Stimulated activated CD8-positive, alpha-beta memory T cell treated with anti-CD3 and anti-CD28 coated beads, Interleukin-7, amount 100 ng/mL, for 48 hours (primary cell): ENCODE data around the gene PTBP3.
A peak's percentile ranks its signal among the peaks of the same experiment; 100 is the strongest.
"Not testable (repeated sequence)": the region's sequence is repeated elsewhere in the genome, so short reads cannot be mapped to it uniquely, and the experiment has no call there.

Source experiments
- DNase-seq, 2 donors: peaks; one replicate each; pipeline ENCODE4 v3.0.0-alpha.2; 2020; ENCODE audit warnings: low read depth in 1 of 2; ENCODE audit errors: extremely low read depth in 1 of 2

PTBP3 gene

DNA sequence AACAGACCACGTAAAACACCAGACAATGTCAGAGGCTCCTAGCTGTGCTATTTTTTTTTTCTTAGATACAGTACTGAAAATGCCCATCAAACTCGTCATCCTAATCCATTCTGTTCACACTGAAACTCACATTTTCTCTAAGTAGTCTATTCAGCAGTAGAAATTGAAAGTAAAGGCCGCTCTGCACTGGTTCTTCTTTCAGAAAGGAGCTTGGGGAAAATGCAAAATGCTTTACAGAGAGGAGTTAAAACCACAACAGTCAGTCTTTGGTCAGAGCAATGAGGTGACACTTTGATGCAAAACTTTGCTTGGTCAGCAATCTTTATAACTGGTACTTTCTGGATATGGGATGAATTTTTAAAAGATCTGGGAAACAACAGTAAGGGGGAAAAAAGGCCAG, 114.5 kb downstream of the PTBP3 start:
- no peak for DNase-seq

DNA sequence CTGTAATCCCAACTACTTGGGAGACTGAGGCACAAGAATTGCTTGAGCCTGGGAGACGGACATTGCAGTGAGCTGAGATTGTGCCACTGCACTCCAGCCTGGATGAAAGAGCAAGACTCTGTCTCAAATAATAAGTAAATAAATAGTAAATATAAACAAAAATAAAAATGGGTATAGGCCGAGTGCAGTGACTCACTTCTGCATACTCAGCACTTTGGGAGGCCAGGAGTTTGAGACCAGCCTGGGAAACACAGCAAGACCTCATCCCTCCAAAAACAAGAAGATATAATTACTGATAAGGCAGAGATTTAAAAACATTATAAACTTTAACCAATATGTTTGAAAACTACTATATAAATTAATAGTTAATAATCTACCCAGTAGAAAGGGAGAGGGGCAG, 120.5 kb downstream of the PTBP3 start:
- no peak for DNase-seq

DNA sequence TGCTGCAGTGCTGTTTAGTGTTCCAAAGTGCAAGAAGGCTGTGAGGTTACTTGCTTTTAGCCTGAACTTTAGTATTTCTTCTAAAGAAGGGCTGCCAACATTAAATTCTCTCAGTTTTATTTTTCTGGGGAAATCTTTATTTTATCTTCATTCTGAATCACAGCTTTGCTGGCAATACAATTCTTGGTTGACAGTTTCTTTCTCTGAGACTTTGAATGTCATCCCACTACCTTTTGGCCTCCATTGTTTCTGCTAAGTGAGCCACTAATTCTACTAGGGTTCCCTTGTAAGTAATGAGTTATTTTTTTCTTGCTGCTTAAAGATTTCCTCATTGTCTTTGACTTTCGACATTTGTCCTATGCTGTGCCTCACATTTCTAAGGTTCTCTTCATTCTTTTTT, 126.0 kb downstream of the PTBP3 start:
- no peak for DNase-seq

DNA sequence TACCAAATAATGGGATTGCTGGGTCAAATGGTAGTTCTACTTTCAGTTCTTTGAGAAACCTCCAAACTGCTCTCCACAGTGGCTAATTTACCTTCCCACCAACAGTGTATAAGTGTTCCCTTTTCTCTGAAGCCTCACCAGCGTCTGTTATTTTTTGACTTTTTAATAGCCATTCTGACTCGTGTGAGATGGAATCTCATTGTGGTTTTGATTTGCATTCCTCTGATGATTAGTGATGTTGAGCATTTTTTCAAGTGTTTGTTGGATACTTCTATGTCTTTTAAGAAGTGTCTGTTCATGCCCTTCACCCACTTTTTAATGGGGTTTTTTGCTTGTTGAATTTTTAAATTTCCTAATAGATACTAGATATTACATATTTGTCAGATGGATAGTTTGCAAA, 129.9 kb downstream of the PTBP3 start:
- DNase-seq = no peak

DNA sequence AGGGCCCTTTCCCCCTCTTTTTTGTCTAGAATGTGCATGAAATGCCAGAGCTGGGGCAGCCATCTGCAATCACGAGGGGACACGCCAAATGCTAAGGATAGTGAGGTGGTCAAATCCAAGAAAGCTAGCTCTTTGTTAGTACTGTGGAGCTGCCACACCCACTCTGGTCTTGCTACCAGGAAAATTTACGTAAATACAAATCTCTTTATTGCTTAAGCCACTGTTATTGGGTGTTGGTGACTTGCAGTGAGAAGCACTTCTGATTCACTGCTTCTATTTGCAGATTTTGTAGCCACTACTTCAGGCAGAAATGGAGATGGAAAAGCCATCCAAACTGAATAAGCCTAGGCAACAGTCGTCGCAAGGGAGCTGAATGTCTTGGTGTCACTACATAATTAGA, 132.7 kb downstream of the PTBP3 start:
- no peak for DNase-seq

DNA sequence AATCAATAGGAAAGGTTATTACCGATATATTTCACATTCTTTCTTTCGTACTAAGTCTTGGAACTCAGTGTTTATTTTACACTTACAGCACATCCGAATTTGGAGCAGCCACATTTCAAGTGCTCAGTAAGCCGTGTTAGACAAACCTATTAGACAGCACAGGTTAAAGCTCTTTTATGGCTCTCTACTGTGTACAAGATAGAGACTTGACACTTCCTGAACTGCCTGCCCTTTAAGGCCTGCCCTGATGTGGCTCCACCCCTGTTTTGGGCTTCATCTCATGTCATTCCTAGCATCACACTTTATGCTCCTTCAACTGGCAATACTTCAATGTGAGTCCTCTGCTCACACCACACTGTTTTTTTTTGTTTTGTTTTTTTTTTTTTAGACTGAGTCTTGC, 134.8 kb downstream of the PTBP3 start:
- no peak for DNase-seq

DNA sequence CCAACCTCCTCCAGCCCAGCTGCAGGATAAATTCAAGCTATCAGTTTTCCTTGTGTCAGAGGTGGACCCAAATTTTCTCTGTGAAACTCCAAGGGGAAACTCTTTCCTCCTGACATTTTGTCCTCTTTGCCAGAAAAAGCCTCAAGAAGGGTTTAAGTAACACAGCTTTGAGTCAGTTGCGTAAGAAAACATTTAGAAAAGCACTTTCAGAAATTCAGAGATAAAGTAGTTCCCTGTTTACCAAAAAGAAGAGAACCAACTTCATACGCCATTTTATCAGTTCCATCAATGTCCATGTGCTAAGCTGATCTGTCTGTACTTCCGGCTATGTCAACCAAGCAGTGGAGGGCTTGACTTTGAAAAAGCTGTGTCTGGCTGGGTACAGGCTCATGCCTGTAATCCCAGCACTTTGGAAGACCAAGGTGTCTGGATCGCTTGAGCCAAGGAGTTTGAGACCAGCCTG, 138.4 kb downstream of the PTBP3 start:
- DNase-seq = no peak

DNA sequence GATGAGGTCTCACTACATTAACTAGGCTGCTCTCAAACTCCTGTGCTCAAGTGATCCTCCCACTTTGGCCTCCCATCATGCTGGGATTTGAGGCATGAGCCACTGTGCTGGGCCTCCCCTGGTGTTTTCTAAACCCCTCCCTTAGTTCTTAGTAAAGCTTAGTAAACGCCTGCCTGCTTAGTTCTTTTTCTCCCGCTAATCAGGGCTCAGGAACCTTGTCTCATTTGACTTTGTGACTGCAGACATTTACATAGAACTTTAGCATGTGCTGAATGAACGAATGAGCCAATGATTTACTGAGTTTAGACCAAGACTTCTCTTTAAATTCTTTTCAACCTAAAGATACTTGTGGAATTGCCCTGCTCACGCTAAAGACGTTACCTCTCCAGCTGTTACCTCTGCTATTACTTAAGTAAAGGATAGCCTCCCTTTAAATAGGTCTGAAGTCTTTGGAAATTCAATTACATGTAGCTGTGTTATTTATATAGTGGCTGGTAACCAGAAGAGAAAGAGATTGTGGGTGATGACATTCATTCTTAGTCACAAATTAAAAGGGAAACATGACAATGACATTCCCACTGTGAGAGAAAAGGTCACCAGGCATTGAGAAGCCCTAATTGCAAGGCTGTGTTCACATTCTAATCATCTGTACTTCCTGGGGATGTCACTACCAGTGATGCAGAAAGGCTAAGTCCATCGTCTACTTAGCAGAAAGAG, 139.7 kb downstream of the PTBP3 start:
- DNase-seq = no peak

DNA sequence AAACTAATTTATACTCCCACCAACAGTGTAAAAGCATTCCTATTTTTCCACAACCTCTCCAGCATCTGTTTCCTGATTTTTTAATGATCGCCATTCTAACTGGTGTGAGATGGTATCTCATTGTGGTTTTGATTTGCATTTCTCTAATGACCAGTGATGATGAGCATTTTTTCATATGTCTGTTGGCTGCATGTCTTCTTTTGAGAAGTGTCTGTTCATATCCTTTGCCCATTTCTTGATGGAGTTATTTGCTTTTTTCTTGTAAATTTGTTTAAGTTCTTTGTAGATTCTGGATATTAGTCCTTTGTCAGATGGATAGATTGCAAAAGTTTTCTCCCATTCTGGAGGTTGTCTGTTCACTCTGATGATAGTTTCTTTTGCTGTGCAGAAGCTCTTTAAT, 143.1 kb downstream of the PTBP3 start:
- DNase-seq = not testable (repeated sequence)

DNA sequence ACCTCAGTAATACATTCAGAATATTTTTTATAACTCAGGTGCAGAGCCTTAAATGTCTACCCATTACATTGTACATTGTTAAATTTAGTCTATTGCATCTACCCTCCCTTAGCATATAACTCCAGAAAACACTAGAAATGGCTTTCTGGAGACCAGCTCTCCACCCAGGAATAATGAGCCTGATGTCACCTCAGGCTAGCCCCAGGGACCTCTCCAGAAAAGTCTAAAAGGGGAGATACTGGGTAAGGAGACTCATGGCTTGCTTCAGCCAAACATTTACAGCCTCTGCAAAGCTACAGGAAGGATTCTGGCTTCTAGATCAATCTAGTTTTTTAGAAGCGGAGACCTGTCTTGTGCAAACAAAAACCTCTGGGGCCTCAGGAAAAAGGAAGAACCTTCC, 144.5 kb downstream of the PTBP3 start:
- DNase-seq = no peak

DNA sequence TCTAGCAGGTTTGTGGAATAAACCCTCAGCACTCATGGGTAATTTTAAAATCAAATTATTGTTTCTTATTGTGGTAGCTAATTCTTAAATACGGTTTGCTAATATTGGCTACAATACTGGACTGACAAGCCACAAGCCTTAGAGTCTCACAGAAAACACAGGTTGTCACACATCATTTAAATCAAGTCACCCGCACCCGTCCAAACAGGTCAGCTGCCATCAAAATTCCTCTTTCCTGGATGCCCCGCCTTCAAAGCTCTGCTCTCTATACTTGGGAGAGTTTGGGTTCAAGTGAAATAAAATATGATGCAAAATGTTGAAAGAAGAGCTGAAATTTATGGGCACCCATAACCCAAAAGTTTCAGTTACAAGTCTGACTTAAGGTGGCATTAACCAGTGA, 146.0 kb downstream of the PTBP3 start:
- DNase-seq = no peak

DNA sequence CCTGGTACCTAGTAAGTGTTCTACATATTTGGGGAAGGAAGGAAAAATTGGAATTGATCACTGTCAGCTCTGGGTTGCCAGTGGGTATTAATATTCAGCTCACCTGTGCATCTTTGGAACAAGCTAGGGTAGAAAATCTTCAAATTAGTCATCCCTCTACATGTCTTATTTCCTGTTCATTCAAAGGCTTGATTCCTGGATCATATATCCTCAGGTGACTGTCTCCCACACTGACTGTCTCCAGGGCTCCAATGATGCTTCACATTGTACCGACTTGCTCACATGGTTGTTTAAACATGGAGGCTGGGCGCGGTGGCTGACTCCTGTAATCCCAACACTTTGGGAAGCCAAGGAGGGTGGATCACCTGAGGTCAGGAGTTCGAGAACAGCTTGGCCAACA, 146.7 kb downstream of the PTBP3 start:
- DNase-seq = no peak

DNA sequence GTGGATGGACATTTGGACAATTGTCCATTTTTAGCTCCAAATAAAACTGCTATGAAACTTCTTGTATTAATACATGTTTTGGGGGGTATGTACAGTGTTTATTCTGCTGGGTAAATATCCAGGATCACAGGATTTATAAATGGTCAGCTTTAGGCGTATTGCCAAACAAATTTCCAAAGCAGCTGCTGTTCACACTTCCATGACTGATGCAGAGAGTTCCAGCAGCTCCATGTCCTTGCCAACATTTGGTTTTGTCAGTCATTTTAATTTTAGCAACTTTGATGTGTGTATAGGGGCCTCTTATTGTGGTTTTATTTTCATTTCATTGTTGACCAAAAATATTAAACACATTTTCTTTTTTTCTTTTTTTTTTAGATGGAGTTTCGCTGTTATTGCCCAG, 148.5 kb downstream of the PTBP3 start:
- no peak for DNase-seq

DNA sequence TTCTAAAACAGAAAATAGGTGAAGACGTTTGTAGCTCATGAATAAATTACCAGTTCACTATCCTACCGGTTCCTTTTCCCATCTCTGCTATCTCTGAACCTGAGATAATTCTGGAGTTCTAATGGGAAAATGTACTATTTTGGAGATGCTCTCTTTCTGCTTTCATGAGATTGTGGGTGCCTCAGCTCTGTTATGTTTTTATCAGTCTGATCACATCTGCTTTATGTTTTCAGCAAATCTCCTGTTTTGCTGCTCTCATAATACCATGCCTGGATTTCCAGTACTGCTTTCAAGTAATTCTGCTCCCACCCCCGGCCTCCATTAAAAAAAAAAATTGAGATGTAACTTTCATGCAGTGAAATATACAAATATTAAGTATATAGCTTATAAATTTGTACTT, 149.2 kb downstream of the PTBP3 start:
- no peak for DNase-seq

DNA sequence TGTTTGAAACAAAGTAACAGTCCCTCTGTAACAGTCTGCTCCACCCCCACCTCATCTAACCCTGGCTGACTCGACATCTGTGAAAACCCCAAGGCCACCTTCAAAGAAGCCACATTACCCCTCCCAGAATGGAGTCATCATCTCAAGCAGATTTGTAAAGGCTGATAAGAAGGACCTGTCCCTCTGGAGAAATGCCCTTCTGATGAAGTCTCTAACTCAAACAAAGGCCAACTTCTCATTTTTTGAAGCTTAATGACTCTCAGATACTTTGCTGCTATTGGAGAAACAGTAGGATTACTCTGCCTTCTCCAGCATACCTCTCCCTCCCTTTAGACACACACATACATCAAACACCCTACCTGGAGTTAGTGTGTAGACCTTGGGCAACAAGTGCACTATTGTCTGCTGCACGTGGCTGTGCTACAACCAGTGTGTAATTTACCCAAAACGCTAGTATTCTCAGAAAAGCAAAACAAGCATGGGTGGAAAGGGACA, 153.0 kb downstream of the PTBP3 start:
- peak in 1 of 2 donors; percentile 48 for DNase-seq

DNA sequence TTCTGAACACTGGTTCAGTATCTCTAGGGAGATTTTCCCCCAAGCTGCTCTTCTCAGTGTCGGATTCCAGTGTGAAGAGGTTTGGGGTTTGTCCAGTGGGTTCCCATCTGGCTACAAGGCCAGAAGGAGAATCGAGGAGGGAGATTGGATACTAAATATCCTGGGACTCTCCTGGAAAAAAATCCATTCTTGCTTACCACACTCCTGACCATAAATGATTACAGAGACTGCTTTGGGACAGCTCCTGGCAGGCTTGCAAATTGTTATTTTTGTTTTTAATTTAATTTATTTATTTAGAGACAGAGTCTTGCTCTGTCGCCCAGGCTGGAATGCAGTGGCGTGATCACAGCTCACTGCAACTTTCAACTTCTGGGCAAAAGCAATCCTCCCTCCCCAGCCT, 153.6 kb downstream of the PTBP3 start:
- DNase-seq = no peak

DNA sequence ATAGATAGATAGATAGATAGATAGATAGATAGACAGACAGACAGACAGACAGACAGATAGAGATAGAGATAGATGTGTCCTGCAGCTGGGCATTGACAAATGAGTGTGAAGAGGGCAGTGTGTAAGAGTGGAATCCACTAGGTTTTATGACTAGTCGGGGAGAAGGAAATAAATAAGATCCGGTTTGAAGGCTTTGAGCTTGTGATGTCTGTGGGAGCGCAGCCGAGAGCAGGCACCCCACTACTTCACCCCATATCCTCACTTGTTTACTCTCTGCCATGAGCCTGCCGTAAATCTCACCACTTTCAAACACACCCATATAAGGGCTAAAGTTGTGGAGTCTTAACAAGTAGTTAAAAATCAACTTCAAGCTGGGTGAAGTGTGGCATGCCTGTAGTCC, 156.9 kb downstream of the PTBP3 start:
- DNase-seq = no peak

DNA sequence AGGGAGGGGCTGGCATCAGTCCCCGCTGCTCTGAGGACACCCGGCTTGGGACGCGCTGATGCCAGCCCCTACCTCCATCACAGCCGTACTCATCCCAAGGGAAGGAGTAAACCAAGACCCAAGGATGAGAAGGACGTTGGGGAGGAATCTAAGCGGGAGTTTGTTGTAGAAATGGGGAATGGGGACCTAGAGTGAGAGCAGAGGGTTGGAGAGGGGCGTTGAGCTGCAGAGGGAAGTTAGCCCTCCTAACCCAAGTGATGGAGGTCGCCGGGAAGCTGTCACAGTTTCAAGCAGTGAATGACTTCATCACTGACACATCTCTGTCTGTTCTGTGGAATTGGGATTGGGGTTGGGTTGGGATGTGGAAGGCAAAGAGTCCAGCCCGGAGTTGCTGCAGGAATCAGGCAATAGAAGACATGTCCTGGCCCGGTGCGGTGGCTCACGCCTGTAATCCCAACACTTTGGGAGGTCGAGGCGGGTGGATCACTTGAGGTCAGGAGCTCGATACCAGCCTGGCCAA, 157.6 kb downstream of the PTBP3 start:
- DNase-seq = no peak

DNA sequence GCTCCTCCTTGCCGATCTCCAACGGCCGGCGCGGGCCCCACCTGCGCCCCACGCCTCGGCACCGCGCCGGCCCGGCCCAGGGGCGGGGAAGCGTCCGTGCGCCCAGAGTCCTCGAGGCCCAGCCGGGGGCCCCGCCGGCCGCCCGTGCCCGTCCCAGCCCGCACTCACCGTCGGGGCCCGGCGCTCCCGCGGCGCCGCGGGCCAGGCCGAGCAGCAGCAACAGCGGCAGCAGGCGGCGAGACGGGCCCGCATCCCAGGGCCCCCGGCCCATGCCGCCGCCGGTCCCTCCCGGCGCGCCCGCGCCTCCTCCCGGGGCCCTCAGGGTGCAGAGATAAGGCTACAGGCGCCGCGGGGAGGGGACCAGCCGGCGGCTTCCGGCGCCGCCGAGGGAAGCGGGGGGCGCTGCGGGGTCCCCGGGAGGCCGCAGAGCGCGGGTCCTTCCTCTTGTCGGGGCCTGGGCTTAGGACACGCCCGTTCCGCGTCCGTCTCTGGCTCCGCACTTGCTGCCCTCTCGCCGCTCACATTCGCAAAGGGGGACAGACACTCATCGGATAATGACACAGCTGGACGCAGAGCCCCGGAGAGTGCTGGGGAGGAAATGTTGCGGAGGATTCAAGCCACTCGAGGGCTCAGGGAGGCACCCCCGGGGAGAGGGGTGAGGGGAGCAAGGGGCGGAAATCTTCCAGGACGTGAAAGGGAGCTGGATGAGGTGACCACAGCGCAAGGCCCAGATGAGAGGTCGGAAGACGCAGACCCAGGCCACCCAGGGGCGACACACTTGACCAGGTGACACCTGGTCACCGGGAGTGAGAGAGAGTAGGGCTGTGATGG, 158.2 kb downstream of the PTBP3 start, which contains the start of gene SUSD1:
Gene SUSD1, minus strand, starts transcription at position 333 of the 831 bp plus-strand sequence. Its CDS starts 62 bp downstream, at position 271.
- DNase-seq = no peak

DNA sequence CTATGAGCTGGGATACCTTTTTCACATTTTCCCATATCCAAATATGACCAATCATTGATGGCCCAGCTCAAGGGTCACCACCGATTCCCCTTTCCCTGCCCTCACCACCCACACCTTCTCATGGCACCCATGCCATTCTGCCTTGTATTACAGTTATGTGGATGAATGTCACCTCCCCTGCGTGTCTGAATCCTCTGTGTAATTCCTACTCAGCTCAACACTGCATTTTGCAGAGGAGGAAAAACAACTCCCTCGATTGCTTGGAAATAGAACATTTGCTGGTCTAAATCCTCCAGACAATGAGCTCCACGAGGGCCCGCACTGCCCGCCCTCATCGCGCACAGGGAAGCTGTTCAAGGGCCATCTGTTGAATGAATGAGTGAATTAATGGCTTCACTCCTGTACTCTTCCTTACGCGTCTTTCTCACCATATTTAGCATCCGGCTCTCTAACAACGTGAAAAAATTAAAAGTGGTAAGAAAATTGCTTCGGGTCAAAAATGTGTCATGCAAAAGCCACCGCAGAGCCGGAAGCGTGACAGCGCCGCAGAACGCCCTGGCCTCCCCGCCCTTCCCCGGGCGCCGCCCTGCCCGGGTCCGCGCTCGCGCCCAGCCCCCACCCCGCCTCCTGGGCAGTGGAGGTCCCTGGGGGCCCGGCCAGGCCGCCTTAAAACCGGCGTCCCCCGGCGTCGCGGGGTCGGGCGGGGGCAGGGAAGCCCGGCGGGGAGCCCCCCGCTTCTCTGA, 159.0 kb downstream of the PTBP3 start:
- DNase-seq = peak; percentile 60 to 67
